ENCODE data around the gene DESI2.
A peak's percentile ranks its signal among the peaks of the same experiment; 100 is the strongest.
"Not testable (repeated sequence)": the region's sequence is repeated elsewhere in the genome, so short reads cannot be mapped to it uniquely, and the experiment has no call there.

The DESI2 gene

DNA sequence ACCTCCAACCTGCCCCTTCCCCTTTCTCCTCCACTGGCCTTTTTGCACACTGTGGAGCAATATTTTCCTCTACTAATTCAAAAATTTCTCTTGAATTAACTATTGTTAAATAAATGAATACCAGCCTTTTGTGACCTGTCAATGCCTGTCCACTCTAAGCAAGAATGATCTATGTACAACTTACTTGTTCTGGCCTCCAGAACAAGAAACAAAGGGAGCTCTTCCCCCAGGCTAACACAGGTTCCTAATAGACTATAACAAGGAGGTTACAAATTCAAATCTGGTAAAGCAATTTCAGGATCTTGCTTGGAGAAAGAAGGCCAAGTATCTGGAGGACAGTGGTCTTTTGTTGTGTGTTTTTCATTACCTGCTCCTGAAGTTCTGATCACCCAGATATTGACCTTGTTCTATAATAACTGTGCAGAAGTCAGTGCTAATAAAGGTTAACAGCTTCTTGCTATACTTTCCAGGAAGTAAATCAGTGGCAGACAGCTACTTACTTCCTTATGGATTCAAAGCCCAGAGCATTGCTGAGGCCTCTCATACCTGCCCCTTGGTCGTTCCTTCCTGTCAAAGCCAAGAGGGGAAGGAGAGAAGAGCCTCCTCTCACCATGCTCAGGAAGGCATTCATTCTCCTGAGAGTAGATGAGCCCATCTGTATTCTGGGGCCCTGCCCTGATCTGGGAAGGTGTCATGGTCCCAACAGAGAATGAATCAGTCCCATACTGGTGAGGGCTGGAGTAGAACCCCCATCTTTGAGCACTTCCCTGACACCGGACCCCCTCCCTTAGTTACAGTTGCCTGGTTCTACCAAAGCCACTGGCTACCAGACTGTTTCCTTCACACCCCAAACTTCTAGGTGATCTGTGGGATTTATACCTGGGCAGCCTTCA, 56.8 kb downstream of the DESI2 start:
- DNase-seq: no peak

DNA sequence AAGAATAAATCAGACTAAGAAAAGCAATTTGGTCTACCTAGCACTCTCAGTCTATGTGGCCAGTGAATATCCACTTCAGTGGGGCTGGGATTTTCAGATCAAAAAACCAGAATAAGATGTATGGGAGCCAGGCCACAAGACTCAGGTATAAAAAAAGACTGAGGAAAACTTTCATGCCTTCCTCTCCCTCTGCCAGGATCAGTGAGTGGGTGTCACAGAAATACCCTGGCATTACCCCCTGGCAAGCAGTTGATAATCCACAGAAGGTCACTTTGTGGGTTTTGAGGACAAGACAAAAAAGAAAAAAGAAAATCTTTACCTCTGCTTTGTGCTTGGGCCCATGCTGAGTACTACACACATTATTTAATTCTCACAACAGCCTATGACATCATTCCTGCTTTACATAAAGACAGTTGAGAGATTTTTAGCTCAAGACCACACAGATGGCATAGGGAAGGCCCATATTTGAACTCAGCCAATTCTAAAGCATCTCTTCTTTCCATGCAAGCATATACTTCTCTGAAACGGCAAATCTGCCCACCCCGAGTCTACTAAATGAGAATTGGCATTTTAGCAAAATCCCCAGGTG, 57.6 kb downstream of the DESI2 start:
- no peak for DNase-seq

DNA sequence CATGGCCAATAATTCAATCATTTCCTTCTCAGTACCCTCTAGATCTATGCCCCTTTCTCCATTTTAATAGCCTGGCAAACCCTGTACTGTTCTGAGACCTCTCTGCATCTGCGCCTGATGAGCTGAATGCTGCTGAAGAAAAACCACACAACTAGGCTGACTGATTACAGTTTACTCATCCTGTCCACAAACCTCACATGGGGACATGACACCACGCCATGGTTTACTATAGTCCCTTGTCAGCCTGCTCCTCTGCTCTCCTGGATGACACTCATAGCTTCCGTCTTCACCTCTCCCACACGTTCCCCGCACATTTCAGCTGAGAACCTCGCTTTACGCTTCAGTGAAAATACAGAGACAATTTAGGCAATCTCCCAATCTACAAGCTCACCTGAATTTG, 59.7 kb downstream of the DESI2 start:
- DNase-seq: no peak

- DNase-seq: no peak
Measured at GRCh38 chr1:244713332-244713731, 60.4 kb downstream of the DESI2 start.

DNA sequence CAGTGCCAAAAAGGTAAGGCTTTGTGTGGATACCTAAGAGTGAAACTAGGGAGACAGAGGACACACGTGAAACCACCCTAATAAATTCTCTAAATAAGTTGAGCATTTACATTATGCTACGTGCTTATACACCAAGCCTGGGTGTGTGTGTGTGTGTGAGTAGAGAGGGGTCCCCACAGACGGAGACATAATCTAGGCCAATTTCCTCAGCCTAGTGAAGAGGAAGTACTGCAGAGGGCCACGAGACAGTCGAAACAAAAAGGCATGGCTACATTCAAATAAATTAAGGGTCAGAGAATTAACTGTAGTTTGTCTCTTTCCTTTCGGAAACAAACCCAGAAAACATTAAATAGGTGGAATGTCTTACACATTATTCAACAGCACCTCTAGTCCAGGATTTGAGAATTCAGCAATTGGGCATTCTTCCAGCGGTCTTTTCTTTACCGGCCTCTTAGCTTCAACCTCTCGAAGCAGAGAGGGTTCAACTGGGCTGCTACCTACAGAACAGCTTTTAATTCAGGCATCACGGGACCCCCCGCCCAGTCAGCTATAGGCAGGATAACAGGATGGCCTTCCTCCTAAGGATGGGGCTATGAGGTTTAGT, 75.0 kb downstream of the DESI2 start:
- DNase-seq: no peak

- DNase-seq: peak; percentile 15
Measured at GRCh38 chr1:244730153-244730933, 77.4 kb downstream of the DESI2 start.

DNA sequence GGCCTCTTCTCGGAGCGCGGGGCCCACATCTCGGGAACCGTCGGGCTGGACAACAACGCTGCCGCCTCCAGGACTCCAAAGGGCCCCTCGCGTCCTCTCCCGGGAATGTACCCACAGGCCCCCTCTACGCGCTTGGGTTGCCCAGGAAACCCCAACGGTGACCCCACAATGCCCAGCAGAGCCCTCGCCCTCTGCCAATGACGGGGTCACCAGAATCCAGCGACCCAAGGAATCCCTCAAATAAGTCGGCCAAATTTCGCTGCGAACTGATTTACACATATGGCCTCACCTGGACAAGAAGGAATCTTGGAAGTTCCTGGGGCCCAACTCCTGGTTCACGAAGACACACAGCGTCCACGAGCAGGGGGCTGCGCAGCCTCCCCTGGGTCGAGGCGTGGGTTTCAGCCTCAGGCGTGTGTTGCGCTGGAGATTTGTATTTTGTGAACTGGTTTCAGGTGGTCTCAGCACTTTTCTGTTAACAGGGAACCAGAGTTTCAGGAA, 78.1 kb downstream of the DESI2 start:
- DNase-seq: no peak

DNA sequence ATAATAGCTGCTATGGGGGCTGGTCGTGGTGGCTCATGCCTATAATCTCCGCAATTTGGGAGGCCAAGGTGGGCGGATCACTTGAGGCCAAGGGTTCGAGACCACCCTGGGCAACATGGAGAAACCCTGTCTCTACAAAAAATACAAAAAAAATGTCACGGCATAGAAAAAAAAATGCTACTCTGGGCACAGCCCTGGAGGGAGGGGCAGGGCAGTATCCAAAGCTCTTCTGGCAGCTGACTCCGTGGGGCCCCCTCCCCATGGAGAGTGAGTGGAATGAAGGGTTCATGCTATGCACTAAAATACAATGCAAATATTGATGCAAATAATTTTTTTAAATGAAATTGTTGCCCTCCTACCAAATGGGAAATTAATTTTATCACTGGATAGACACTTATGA, 78.7 kb downstream of the DESI2 start:
- DNase-seq: no peak

DNA sequence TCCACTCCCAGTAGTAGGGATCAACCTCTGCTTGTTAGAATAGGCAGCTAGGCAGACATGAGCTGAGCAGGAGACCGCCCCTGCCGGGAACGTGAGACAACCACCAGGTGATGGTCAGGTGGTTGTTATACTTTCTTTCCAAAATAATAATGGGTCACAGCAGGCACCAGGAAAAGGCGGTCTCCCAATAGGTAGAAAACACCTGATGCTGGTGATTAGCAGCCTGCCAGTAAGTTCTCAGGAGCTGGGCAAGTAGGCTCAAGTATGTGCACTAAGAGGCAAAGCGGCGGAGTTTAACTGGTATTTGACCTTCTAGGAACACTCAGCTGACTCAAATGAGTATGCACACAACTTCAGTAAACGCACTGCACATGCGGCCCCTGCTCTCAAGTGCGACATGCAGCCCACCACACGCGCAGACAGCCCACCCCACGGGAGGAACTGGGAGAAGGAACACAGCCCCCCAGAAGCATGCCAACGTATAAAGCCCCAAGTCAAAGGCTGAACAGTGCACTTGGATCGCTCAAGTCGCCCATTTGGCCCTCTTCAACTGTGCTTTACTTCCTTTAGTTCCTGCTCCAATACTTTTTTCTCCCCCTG, 80.0 kb downstream of the DESI2 start:
- no peak for DNase-seq

DNA sequence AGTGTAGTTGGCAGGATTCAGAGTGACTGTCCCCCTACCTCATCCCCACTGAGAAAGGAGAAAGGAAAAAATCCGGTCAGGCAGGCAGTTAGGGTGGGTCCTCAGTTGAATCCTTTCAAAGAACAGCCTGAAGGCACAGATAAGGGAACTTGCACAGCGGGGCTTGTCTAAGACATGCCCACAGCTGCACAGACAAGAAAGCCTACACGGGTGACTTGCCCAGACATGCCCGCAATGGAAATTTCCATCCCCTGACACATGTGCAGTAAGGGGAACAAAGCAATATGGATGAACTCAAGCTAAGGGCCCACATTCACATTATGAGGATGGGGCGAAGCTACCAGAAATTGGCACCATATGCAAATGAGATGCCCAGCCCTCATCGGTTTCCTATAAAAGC, 82.5 kb downstream of the DESI2 start:
- no peak for DNase-seq

DNA sequence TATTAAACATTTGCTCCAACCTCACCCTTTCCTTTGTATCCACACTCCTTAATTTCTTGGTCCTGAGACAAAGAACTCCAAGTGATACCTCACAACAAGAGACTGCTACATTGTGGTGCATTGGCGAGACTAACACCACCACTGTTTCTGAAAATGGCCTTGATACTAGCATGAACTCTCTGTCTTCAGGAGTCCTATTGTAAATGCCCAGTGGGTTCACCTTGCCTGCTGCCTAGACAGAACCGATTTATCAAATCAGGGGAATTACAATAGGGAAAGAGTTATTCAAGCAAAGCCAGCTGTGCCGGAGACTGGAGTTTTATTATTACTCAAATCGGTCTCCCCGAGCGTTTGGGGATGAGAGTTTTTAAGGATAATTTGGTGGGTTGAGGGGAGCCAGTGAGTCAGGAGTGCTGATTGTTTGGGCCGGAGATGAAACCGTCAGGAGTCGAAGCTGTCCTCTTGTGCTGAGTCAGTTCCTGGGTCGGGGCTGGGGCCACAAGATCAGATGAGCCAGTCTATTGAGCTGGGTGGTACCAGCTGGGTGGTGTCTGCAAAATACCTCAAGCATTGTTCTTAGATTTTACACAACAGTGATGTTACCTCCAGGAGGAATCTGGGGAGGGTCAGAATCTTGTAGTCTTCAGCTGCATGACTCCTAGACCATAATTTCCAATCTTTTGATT, 83.1 kb downstream of the DESI2 start:
- no peak for DNase-seq

- DNase-seq: not testable (repeated sequence)
Measured at GRCh38 chr1:244739140-244739539, 86.2 kb downstream of the DESI2 start.

DNA sequence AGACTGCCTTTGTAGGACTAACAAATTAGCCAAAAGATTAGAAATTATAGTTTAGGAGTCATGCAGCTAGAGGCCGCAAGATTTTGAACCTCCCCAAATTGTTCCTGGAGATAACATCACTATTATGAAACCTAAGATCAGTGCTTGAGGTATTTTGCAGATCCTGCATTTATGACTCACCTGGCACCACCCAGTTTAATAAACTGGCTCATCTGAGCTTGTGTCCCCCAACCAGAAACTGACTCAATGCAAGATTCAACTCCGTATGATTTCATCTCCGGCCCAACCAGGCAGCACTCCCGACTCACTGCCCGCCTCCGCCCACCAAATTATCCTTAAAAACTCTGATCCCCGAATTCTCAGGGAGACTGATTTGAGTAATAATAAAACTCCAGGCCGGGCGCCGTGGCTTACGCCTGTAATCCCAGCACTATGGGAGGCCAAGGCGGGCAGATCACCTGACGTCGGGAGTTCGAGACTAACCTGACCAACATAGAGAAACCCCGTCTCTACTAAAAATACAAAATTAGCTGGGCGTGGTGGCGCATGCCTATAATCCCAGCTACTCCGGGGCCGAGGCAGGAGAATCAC, 87.2 kb downstream of the DESI2 start:
- DNase-seq: not testable (repeated sequence)

GRCh38 chr1:244741692-244742091, 88.8 kb downstream of the DESI2 start:
- DNase-seq: no peak

DNA sequence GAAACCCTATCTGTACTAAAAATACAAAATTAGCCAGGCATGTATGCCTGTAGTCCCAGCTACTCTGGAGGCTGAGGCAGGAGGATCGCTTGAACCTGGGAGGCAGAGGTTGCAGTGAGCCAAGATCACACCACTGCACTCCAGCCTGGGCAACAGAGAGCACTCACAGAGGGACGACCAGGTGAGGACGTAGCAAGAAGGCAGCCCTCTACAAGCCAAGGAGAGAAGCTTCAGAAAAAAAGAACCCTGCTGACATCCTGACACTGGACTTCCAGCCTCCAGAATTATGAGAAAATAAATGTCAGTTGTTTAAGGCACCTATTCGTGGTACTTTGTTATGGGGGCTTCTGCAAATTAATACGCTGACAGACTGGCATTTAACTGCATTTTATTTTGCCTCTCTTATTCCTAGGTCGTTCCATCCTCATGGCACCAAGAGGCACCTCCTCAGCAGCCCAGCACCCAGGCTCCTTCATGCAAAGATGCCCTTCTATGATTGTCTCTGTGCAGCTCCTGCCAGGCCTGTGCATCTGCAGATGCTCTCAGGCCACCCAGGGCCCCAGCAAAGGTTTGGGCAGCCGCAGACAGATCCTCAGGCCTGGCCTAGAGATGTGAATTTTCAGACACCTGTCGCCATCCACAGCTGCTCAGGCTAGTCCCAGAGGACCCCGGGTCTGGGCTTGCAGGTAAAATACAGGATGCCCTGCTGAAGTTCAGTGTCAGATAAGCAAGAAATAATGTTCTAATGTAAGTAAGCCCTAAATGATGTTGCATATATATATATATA, 96.5 kb downstream of the DESI2 start:
- no peak for DNase-seq

DNA sequence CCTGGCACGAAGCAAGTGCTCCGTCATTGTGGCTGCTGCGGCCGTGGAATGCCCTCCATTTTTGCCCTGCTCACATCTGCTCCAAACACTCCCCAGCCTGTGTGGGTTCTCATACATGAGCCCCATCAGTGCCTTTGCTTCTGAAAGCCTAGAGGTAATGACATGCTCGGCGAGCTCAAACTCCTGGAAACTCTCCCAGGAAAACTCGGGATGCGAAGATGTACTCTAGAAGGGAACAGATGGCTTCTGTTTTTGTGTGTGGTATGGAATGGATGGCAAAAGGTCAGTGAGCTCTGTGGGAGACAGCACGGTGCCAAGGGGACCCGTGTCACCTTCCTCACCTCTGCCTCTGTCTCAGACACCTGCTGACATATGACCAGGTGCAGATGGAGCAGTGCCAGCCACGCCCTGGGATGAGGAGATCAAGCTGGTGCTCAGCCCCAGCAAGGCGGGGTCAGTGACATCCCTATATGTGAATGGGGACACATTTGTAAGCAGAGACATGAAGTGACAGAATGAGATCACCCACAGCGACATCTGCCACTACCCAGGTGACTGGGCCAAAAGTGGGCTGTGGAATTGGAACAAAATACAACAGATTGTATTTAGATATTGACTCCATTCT, 98.5 kb downstream of the DESI2 start:
- DNase-seq: no peak

DNA sequence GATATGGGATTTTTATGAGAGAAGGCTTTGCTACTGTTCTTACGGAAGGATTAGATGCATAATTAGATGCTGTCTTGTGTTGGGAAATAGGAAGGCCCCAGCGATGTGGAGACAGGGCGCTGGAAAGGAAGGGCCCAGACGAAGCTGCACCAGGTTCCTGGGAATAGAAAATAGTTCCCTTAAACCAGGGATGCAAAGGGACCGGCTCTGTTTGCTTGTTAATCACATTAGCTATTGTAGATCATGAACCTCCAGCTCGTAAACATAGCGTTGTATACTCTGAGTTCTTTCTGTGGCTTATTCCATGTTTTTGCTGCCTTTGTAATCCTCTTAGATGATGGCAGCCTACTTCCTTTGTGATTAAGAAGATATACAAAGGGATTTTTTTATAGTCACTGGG, 102.7 kb downstream of the DESI2 start:
- no peak for DNase-seq

DNA sequence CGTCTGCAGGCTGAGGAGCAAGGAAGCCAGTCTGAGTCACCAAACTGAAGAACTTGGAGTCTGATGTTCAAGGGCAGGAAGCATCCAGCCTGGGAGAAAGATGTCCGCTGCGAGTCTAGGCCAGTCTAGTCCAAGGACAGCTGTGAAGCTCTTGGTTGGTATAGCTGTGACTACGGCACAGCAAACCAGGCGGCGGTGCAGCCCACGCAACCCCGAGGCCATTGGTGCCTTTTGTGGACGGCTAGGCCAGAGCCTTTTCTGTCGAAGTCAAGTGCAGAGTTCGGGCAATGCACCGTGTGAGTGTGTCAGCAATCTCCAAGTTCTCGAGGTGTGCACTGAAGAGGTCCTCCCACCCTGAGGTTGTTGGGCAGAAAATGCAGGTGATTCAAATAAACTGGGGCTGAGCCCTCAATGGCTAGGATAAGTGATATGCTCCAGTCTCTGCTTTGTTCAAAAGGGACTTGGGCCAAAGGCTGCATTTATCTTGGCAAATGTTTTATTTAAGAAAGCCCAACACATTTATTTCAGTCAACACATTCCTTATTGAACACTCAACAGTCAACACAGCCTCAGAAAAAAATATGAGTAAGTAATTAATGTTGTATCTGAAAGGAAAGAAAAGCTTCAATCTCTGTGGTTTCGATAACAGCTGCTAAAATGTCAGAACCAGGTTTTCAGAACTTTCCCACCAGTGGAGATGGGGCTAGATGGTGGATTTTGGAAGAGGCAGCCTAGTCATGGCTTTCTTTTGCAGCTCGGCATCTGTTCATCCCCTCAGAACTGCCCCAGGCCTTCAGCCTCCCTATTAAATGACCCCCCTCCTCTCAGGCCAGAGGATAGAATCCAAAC, 104.4 kb downstream of the DESI2 start:
- DNase-seq: no peak

Data from CD4-positive, alpha-beta T cell treated with Interleukin-17A for 1 hour (primary cell).